HFFc6 (cell line): Measurements from ENCODE around the gene TANK. TPM values are rescaled to one million over a fixed set of nuclear protein-coding genes. Genes with fewer than 3 reads are reported as not detected.
"Not testable (repeated sequence)": the region's sequence is repeated elsewhere in the genome, so short reads cannot be mapped to it uniquely, and the experiment has no call there.

Experiments used
- DNase-seq: peaks from one replicate; pipeline ENCODE4 v3.0.0-alpha.2; 2018
- H3K27ac Mint-ChIP-seq: 2 replicates; pipeline ENCODE4 v1.8.0; 2020; ENCODE audit warnings: mild to moderate bottlenecking, mixed read lengths
- H3K27me3 Mint-ChIP-seq: 2 replicates; pipeline ENCODE4 v1.8.0; 2021; ENCODE audit warnings: mild to moderate bottlenecking, moderate library complexity, mixed read lengths; ENCODE audit not compliant: insufficient read depth
- H3K36me3 Mint-ChIP-seq: 2 replicates; pipeline ENCODE4 v1.8.0; 2021; ENCODE audit warnings: low read depth, mixed read lengths
- H3K4me1 Mint-ChIP-seq: 2 replicates; pipeline ENCODE4 v1.8.0; 2020; ENCODE audit warnings: low read depth, mixed read lengths
- H3K4me3 Mint-ChIP-seq: 2 replicates; pipeline ENCODE4 v1.8.0; 2020; ENCODE audit warnings: mild to moderate bottlenecking, moderate library complexity, mixed read lengths
- H3K9me3 Mint-ChIP-seq: 2 replicates; pipeline ENCODE4 v1.8.0; 2020; ENCODE audit warnings: mild to moderate bottlenecking, mixed read lengths
- total RNA-seq, 6 experiments: library from RNA; stranded (reverse); fragmentation: NEBNext Ultra II Directional; extraction: Animal tissue kit (Norgen Biotek cat#: 25700); gene quantifications; 2 replicates in 1 of 6; 3 replicates in 5 of 6; pipeline ENCODE4 v1.2.3, GENCODE V29; 2021
- TF ChIP-seq, protein P1 (sequence below): fragments of 200-600 bp; sonication (generic); IDR thresholded peaks from 2 replicates; pipeline ENCODE4 v1.5.0; 2021; ENCODE audit warnings: antibody characterized with exemption, mild to moderate bottlenecking

TANK gene
- total RNA-seq, 6 experiments from 2014 or later = 28.9 to 38.9 (median 36.5) TPM

DNA sequence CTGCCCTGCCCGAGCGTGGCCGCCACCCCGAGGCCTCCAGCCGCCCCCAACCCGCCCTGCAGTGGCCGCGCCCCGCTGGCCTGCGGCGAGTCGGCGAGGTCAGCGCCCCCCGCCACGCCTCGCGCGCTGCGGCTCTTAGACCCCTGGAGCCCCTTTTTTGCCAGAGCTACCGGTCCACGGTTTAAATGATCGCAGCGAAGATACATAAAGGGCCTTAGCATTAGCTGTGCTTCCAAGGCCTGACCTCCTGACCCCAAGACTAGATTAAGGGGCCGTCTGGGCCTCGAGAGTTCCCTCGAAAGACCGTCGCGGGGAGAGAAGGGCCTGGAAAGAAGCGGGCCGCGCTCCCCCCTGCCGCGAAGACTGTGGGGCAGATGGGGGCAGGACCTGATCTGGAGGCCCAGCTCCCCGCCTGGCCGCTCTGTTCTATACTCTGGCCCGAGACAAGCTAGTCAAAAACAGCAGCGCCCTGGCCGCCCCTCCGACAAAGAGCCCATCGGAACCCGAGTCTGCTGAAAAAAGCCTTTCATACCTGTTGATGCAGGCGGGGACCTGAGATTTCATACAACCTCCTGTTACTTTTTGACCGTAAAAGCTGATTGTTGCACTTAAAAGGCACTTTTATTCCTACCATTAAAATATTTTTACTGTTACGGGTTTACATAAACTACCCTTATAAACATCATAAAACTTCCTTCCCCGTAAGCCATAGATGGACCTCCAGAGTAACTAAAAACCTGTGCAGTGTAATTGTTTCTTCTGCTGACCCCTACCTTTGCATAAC is 79.3 kb downstream of the TANK start:
- Mint-ChIP-seq H3K4me1 (peaks cover 14% of the 10 kb centered on the region), H3K36me3 (no peaks in the 10 kb centered on the region), H3K27me3 (peaks cover 2% of the 10 kb centered on the region; the same call in 1 of the 2 replicates), H3K27ac (no peak overlapping the region), H3K9me3 (no peaks in the 10 kb centered on the region), H3K4me3 (peak overlapping the region; percentile 47)
- TF ChIP-seq, protein P1, sequence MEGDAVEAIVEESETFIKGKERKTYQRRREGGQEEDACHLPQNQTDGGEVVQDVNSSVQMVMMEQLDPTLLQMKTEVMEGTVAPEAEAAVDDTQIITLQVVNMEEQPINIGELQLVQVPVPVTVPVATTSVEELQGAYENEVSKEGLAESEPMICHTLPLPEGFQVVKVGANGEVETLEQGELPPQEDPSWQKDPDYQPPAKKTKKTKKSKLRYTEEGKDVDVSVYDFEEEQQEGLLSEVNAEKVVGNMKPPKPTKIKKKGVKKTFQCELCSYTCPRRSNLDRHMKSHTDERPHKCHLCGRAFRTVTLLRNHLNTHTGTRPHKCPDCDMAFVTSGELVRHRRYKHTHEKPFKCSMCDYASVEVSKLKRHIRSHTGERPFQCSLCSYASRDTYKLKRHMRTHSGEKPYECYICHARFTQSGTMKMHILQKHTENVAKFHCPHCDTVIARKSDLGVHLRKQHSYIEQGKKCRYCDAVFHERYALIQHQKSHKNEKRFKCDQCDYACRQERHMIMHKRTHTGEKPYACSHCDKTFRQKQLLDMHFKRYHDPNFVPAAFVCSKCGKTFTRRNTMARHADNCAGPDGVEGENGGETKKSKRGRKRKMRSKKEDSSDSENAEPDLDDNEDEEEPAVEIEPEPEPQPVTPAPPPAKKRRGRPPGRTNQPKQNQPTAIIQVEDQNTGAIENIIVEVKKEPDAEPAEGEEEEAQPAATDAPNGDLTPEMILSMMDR = no peak
- no peak for DNase-seq

DNA sequence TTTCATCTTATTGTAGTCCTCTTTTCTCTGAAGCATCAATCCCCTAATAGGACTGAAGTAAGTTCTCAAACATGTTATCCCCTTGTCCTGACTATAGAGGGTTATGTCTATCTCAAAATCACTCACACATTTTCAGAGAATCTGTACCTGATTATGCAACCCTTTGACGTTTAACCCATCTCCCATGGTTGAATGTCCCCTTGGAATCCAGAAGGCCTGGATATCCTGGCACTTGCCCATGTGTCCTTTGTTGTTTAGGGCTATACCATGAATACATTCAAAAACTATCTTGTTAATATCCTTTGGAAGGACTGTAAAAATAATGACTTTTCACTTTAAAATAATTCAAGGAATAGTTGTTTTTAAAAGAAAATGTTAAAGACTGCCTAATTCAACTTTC is 81.7 kb downstream of the TANK start:
- peaks cover 13% of the 10 kb centered on the region for H3K4me1 Mint-ChIP-seq
- no peaks in the 10 kb centered on the region for H3K9me3 Mint-ChIP-seq
- TF ChIP-seq, protein P1 = no peak
- peaks cover 12% of the 10 kb centered on the region for H3K27me3 Mint-ChIP-seq
- H3K36me3 Mint-ChIP-seq = no peaks in the 10 kb centered on the region
- no peak for DNase-seq
- H3K4me3 Mint-ChIP-seq = no peak overlapping the region
- H3K27ac Mint-ChIP-seq = no peak overlapping the region

DNA sequence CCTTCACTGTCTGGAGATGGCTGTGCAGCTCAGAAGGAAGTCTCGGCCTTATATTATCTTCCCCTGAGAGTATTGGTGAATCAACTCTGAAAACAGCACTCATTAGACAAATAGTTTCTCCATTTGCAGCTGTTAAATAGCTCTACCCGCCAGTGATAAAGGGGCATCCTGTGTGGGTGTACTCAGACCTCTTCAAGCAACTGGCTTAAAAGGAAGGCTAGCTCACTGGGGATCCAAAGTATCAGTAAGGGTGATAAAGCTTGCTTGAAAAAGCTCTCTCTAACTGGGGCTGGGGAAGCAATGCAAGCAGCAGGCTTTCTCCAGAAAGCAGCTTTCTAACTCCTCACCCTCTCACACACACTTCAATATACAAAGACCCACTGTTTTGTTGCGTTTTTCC is 83.1 kb downstream of the TANK start:
- H3K4me1 Mint-ChIP-seq = peaks cover 3% of the 10 kb centered on the region
- TF ChIP-seq, protein P1 = no peak
- H3K27ac Mint-ChIP-seq = no peak overlapping the region
- H3K4me3 Mint-ChIP-seq = no peak overlapping the region
- H3K9me3 Mint-ChIP-seq = no peaks in the 10 kb centered on the region
- H3K27me3 Mint-ChIP-seq = peaks cover 16% of the 10 kb centered on the region
- H3K36me3 Mint-ChIP-seq = no peaks in the 10 kb centered on the region
- no peak for DNase-seq

DNA sequence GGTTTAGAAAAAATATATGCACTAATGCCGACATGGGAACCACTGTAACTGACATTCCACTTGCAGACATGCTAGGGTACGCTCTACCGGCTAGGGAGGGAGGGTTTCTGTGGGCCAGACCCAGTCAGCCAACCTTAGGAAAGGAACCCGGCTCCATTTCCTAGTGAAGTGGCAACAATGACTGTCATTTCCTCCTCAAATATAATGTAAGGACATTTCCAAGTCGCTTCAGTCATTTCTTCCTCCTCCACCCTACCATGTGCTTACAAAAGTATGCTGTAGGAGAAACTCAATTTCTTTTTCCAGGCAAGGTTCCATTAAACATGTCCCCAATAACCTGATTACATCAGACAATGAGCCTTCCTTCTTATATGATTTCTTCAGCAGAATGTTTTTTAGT is 83.7 kb downstream of the TANK start:
- H3K4me1 Mint-ChIP-seq = no peaks in the 10 kb centered on the region
- no peaks in the 10 kb centered on the region for H3K9me3 Mint-ChIP-seq
- no peak overlapping the region for H3K27ac Mint-ChIP-seq
- no peak overlapping the region for H3K4me3 Mint-ChIP-seq
- no peak for DNase-seq
- peaks cover 16% of the 10 kb centered on the region for H3K27me3 Mint-ChIP-seq
- TF ChIP-seq, protein P1 = no peak
- H3K36me3 Mint-ChIP-seq = no peaks in the 10 kb centered on the region

DNA sequence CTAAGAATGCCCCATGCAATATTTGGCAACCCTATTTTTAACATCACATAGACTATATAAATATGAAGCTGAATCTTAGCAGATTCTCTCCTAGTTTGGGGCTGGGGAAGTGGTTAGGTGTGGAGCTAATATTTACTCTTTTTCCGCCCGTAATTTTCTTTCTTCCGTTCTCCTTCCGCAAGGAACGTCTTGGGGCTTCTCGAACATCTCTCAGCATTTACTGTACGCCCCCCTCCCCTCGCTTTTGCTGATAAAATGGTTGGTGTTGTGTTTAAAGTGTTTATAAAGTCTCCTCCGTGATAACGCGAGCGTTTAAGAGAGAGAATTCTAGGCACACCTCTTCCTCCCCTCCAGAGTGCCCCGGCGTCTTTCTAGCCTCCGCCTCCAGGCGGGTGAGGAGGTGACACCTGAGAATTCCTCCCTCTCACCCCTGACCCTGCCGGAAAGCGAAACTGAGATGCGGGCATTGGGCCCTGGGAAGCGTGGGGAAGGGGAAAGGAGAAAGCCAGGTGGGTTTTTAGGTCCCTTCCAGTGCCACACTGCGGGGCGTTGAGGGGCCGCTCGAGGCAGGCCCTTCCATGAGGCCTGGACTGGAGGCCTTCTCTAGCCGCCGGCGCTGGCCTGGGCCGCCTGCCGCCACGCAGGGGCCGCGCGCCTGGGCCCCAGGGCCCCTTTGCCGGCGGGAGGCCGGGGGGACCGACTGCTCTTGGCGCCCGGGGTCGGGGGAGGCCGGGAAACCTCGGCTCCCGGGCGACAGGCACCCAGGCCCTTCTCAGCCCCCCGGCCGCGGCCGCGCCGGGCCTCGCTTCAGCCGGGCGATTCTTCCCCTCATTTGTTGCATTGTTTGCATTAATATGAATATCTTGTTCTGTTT is 84.4 kb downstream of the TANK start:
- H3K27me3 Mint-ChIP-seq = peaks cover 16% of the 10 kb centered on the region
- H3K4me1 Mint-ChIP-seq, H3K36me3 Mint-ChIP-seq, DNase-seq, H3K9me3 Mint-ChIP-seq, H3K27ac Mint-ChIP-seq, H3K4me3 Mint-ChIP-seq: not testable (repeated sequence)

DNA sequence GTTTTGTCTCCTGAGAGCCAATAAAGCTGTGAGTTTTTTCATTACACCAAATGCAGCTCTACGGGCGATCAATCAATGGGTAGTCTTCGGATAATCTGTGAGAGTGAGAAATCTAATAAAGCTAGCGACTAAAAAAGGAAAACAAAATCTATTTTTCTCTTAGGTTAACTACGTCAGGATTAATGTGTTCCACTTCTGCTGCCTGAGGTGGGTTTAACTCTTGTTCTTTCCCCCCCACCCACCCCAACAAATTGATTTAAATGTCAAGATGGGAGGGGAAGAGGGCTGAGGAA is 85.0 kb downstream of the TANK start:
- no peaks in the 10 kb centered on the region for H3K9me3 Mint-ChIP-seq
- H3K27me3 Mint-ChIP-seq = peaks cover 17% of the 10 kb centered on the region
- H3K36me3 Mint-ChIP-seq = no peaks in the 10 kb centered on the region
- TF ChIP-seq, protein P1 = no peak
- H3K4me1 Mint-ChIP-seq = no peaks in the 10 kb centered on the region
- no peak overlapping the region for H3K27ac Mint-ChIP-seq
- H3K4me3 Mint-ChIP-seq = no peak overlapping the region
- DNase-seq = no peak
